Measurements from ENCODE around the gene EIF3A.

Gene EIF3A

GRCh38 chr10:119080521-119081259, at the start of gene EIF3A:
Gene EIF3A (minus strand): TSS chr10:119080817. CDS start chr10:119080676, 141 bp downstream.
- Histone ChIP-seq H3K4me1 (ENCODE audit: control insufficient read depth, insufficient read depth, low read length) (0 out of 2 replicates have a peak, but pooled peaks cover 3% of the 10 kb centered on the region), H3K27ac (ENCODE audit: low read depth, low read length) (peak within 1 kb of the TSS; percentile 96), H3K36me3 (ENCODE audit: control insufficient read depth, insufficient read depth, low read length) (peaks cover 11% of the 10 kb centered on the region), H3K4me3 (ENCODE audit: low read depth, low read length) (peak within 1 kb of the TSS; percentile 99), H3K9ac (ENCODE audit: low read depth, low read length) (peak within 1 kb of the TSS; percentile 99), H3K27me3 (ENCODE audit: control insufficient read depth, insufficient read depth, low read length) (no peaks in the 10 kb centered on the region), H3K9me3 (ENCODE audit: control insufficient read depth, insufficient read depth, low read length) (no peaks in the 10 kb centered on the region)

- H3K4me1 ChIP-seq (ENCODE audit: control insufficient read depth, insufficient read depth, low read length), result no peaks in the 10 kb centered on the region
These were observed 49.1 kb upstream of the EIF3A start for GRCh38 chr10:119129721-119130120.

GRCh38 chr10:119125942-119126341, 45.3 kb upstream of the EIF3A start:
- H3K4me3 ChIP-seq (ENCODE audit: low read depth, low read length), result no peak overlapping the region
- no peaks in the 10 kb centered on the region for H3K4me1 ChIP-seq (ENCODE audit: control insufficient read depth, insufficient read depth, low read length)
- H3K27ac ChIP-seq (ENCODE audit: low read depth, low read length), result no peak overlapping the region
- H3K9me3 ChIP-seq (ENCODE audit: control insufficient read depth, insufficient read depth, low read length), result no peaks in the 10 kb centered on the region
- no peak overlapping the region for H3K9ac ChIP-seq (ENCODE audit: low read depth, low read length)
- peaks cover 77% of the 10 kb centered on the region for H3K36me3 ChIP-seq (ENCODE audit: control insufficient read depth, insufficient read depth, low read length)
- H3K27me3 ChIP-seq (ENCODE audit: control insufficient read depth, insufficient read depth, low read length), result no peaks in the 10 kb centered on the region

More at GRCh38 chr10:119129721-119130120, 49.1 kb upstream of the EIF3A start:
- no peak overlapping the region for H3K9ac ChIP-seq (ENCODE audit: low read depth, low read length)
- no peaks in the 10 kb centered on the region for H3K9me3 ChIP-seq (ENCODE audit: control insufficient read depth, insufficient read depth, low read length)
- peaks cover 71% of the 10 kb centered on the region for H3K36me3 ChIP-seq (ENCODE audit: control insufficient read depth, insufficient read depth, low read length)
- no peaks in the 10 kb centered on the region for H3K27me3 ChIP-seq (ENCODE audit: control insufficient read depth, insufficient read depth, low read length)
- H3K27ac ChIP-seq (ENCODE audit: low read depth, low read length), result no peak overlapping the region
- no peak overlapping the region for H3K4me3 ChIP-seq (ENCODE audit: low read depth, low read length)

GRCh38 chr10:119120875-119121274, 40.3 kb upstream of the EIF3A start:
- Histone ChIP-seq H3K4me3 (ENCODE audit: low read depth, low read length) (no peak overlapping the region), H3K27me3 (ENCODE audit: control insufficient read depth, insufficient read depth, low read length) (no peaks in the 10 kb centered on the region), H3K9me3 (ENCODE audit: control insufficient read depth, insufficient read depth, low read length) (no peaks in the 10 kb centered on the region), H3K27ac (ENCODE audit: low read depth, low read length) (no peak overlapping the region), H3K9ac (ENCODE audit: low read depth, low read length) (no peak overlapping the region), H3K36me3 (ENCODE audit: control insufficient read depth, insufficient read depth, low read length) (peaks cover 85% of the 10 kb centered on the region), H3K4me1 (ENCODE audit: control insufficient read depth, insufficient read depth, low read length) (no peaks in the 10 kb centered on the region)

GRCh38 chr10:119120413-119120867, 39.8 kb upstream of the EIF3A start:
- Histone ChIP-seq H3K36me3 (ENCODE audit: control insufficient read depth, insufficient read depth, low read length) (peaks cover 83% of the 10 kb centered on the region), H3K27ac (ENCODE audit: low read depth, low read length) (no peak overlapping the region), H3K27me3 (ENCODE audit: control insufficient read depth, insufficient read depth, low read length) (no peaks in the 10 kb centered on the region), H3K4me3 (ENCODE audit: low read depth, low read length) (no peak overlapping the region), H3K9me3 (ENCODE audit: control insufficient read depth, insufficient read depth, low read length) (no peaks in the 10 kb centered on the region), H3K9ac (ENCODE audit: low read depth, low read length) (no peak overlapping the region), H3K4me1 (ENCODE audit: control insufficient read depth, insufficient read depth, low read length) (no peaks in the 10 kb centered on the region)

GRCh38 chr10:119119400-119119799, 38.8 kb upstream of the EIF3A start:
- H3K4me1 ChIP-seq (ENCODE audit: control insufficient read depth, insufficient read depth, low read length), result no peaks in the 10 kb centered on the region
- no peaks in the 10 kb centered on the region for H3K27me3 ChIP-seq (ENCODE audit: control insufficient read depth, insufficient read depth, low read length)
- no peak overlapping the region for H3K9ac ChIP-seq (ENCODE audit: low read depth, low read length)
- no peak overlapping the region for H3K4me3 ChIP-seq (ENCODE audit: low read depth, low read length)
- H3K36me3 ChIP-seq (ENCODE audit: control insufficient read depth, insufficient read depth, low read length), result peaks cover 81% of the 10 kb centered on the region
- H3K27ac ChIP-seq (ENCODE audit: low read depth, low read length), result no peak overlapping the region
- H3K9me3 ChIP-seq (ENCODE audit: control insufficient read depth, insufficient read depth, low read length), result no peaks in the 10 kb centered on the region

GRCh38 chr10:119118231-119118630, 37.6 kb upstream of the EIF3A start:
- no peaks in the 10 kb centered on the region for H3K27me3 ChIP-seq (ENCODE audit: control insufficient read depth, insufficient read depth, low read length)
- H3K4me3 ChIP-seq (ENCODE audit: low read depth, low read length), result no peak overlapping the region
- no peaks in the 10 kb centered on the region for H3K9me3 ChIP-seq (ENCODE audit: control insufficient read depth, insufficient read depth, low read length)
- H3K36me3 ChIP-seq (ENCODE audit: control insufficient read depth, insufficient read depth, low read length), result peaks cover 83% of the 10 kb centered on the region
- no peak overlapping the region for H3K27ac ChIP-seq (ENCODE audit: low read depth, low read length)
- H3K4me1 ChIP-seq (ENCODE audit: control insufficient read depth, insufficient read depth, low read length), result no peaks in the 10 kb centered on the region
- H3K9ac ChIP-seq (ENCODE audit: low read depth, low read length), result no peak overlapping the region

- no peak overlapping the region for H3K4me3 ChIP-seq (ENCODE audit: low read depth, low read length)
- H3K4me1 ChIP-seq (ENCODE audit: control insufficient read depth, insufficient read depth, low read length), result no peaks in the 10 kb centered on the region
- H3K9me3 ChIP-seq (ENCODE audit: control insufficient read depth, insufficient read depth, low read length), result no peaks in the 10 kb centered on the region
- no peak overlapping the region for H3K27ac ChIP-seq (ENCODE audit: low read depth, low read length)
- H3K27me3 ChIP-seq (ENCODE audit: control insufficient read depth, insufficient read depth, low read length), result no peaks in the 10 kb centered on the region
- H3K9ac ChIP-seq (ENCODE audit: low read depth, low read length), result no peak overlapping the region
- H3K36me3 ChIP-seq (ENCODE audit: control insufficient read depth, insufficient read depth, low read length), result peaks cover 81% of the 10 kb centered on the region
These were observed 35.8 kb upstream of the EIF3A start for GRCh38 chr10:119116326-119116951.

GRCh38 chr10:119115926-119116325, 35.3 kb upstream of the EIF3A start:
- H3K27ac ChIP-seq (ENCODE audit: low read depth, low read length), result no peak overlapping the region
- no peaks in the 10 kb centered on the region for H3K27me3 ChIP-seq (ENCODE audit: control insufficient read depth, insufficient read depth, low read length)
- H3K9ac ChIP-seq (ENCODE audit: low read depth, low read length), result no peak overlapping the region
- no peaks in the 10 kb centered on the region for H3K4me1 ChIP-seq (ENCODE audit: control insufficient read depth, insufficient read depth, low read length)
- no peaks in the 10 kb centered on the region for H3K9me3 ChIP-seq (ENCODE audit: control insufficient read depth, insufficient read depth, low read length)
- H3K4me3 ChIP-seq (ENCODE audit: low read depth, low read length), result no peak overlapping the region
- peaks cover 81% of the 10 kb centered on the region for H3K36me3 ChIP-seq (ENCODE audit: control insufficient read depth, insufficient read depth, low read length)

- Histone ChIP-seq H3K4me1 (ENCODE audit: control insufficient read depth, insufficient read depth, low read length) (no peaks in the 10 kb centered on the region), H3K9me3 (ENCODE audit: control insufficient read depth, insufficient read depth, low read length) (no peaks in the 10 kb centered on the region), H3K27me3 (ENCODE audit: control insufficient read depth, insufficient read depth, low read length) (no peaks in the 10 kb centered on the region), H3K9ac (ENCODE audit: low read depth, low read length) (no peak overlapping the region), H3K4me3 (ENCODE audit: low read depth, low read length) (no peak overlapping the region), H3K36me3 (ENCODE audit: control insufficient read depth, insufficient read depth, low read length) (peaks cover 82% of the 10 kb centered on the region), H3K27ac (ENCODE audit: low read depth, low read length) (no peak overlapping the region)
These were observed 33.4 kb upstream of the EIF3A start for GRCh38 chr10:119113751-119114732.
